Suprapubic skin (tissue), 4 donors: Measurements from ENCODE around the gene RNF150.

Experiments used
- CTCF ChIP-seq, 2 donors: fragments of 200-600 bp in 1 of 2; fragments of 450-650 bp in 1 of 2; sonication (generic) in 1 of 2; IDR thresholded peaks; one replicate each; pipeline ENCODE4 v1.5.1; 2016 to 2019; ENCODE audit warnings: antibody characterized with exemption in 2 of 2, mild to moderate bottlenecking in 1 of 2, moderate library complexity in 1 of 2
- EP300 ChIP-seq: sonication (generic); formaldehyde crosslinking; IDR thresholded peaks from one replicate; pipeline ENCODE4 v1.6.1; 2017; ENCODE audit warnings: antibody characterized with exemption
- POLR2A ChIP-seq, 2 donors: fragments of 450-650 bp; IDR thresholded peaks; one replicate each; pipeline ENCODE4 v1.6.1; 2017; ENCODE audit warnings: antibody characterized with exemption in 2 of 2, mild to moderate bottlenecking in 2 of 2, moderate library complexity in 2 of 2
- POLR2AphosphoS5 ChIP-seq, 3 donors: sonication (generic); formaldehyde crosslinking; IDR thresholded peaks; one replicate each; pipeline ENCODE4 v1.6.1; 2017; ENCODE audit warnings: antibody characterized with exemption in 3 of 3

- TF ChIP-seq CTCF (IDR thresholded peaks at IDR 0.05): no peak
- TF ChIP-seq POLR2AphosphoS5 (IDR thresholded peaks at IDR 0.05): no peak
- no peak for TF ChIP-seq POLR2A (IDR thresholded peaks at IDR 0.05)
- TF ChIP-seq EP300: no peak
Measured at GRCh38 chr4:140862177-140862442, 271.2 kb downstream of the RNF150 start.
